Thymus (tissue), 11 donors: ENCODE results near the gene MRM2. TPM values are rescaled to one million over a fixed set of nuclear protein-coding genes. Genes with fewer than 3 reads are reported as not detected.

ENCODE experiments used
- DNase-seq, 9 donors: peaks; one replicate each; pipeline ENCODE4 v3.0.0-alpha.2; 2013; ENCODE audit warnings: low spot score in 9 of 9, low read depth in 6 of 9, missing footprints in 1 of 9
- H3K27ac ChIP-seq, 2 donors: one replicate each; pipeline ENCODE4 v1.5.1; 2013; ENCODE audit warnings: control low read depth in 1 of 2, low read depth in 1 of 2, low read length in 1 of 2, mild to moderate bottlenecking in 1 of 2, moderate library complexity in 1 of 2
- H3K27me3 ChIP-seq, 2 donors: one replicate each; pipeline ENCODE4 v1.5.1; 2013; ENCODE audit warnings: low read length in 1 of 2; ENCODE audit not compliant: control insufficient read depth in 2 of 2, insufficient read depth in 1 of 2
- H3K36me3 ChIP-seq, 2 donors: one replicate each; pipeline ENCODE4 v1.5.1; 2013; ENCODE audit warnings: low read length in 1 of 2, mild to moderate bottlenecking in 1 of 2, moderate library complexity in 1 of 2; ENCODE audit not compliant: control insufficient read depth in 2 of 2, insufficient read depth in 2 of 2
- H3K4me1 ChIP-seq, 2 donors: one replicate each; pipeline ENCODE4 v1.5.1; 2013; ENCODE audit warnings: low read length in 2 of 2; ENCODE audit not compliant: control insufficient read depth in 2 of 2, insufficient read depth in 2 of 2
- H3K4me3 ChIP-seq, 2 donors: one replicate each; pipeline ENCODE4 v1.5.1; 2013; ENCODE audit warnings: low read length in 2 of 2, control low read depth in 1 of 2, mild to moderate bottlenecking in 1 of 2
- H3K9me3 ChIP-seq, 2 donors: one replicate each; pipeline ENCODE4 v1.5.1; 2013; ENCODE audit warnings: low read length in 1 of 2, mild to moderate bottlenecking in 1 of 2; ENCODE audit not compliant: control insufficient read depth in 2 of 2, insufficient read depth in 1 of 2
- WGBS: extraction: QIAGEN DNeasy Blood & Tissue Kit; methylation state at CpG from one replicate; pipeline ENCODE4 v1.1.7; 2013; 5-methylcytosine and 5-hydroxymethylcytosine counted together
- polyA plus RNA-seq: library from polyadenylated mRNA; stranded (reverse); fragments of 200-250 nt; gene quantifications from one replicate; pipeline ENCODE4 v1.2.3, GENCODE V29; 2013
- total RNA-seq: library from RNA; stranded (reverse); fragments of 120-200 nt; gene quantifications from one replicate; pipeline ENCODE4 v1.2.4, GENCODE V29; 2013
- donor health status: healthy.

MRM2 gene
- total and polyA plus RNA-seq, 2 donors = 24.6 to 28.2 TPM

DNA sequence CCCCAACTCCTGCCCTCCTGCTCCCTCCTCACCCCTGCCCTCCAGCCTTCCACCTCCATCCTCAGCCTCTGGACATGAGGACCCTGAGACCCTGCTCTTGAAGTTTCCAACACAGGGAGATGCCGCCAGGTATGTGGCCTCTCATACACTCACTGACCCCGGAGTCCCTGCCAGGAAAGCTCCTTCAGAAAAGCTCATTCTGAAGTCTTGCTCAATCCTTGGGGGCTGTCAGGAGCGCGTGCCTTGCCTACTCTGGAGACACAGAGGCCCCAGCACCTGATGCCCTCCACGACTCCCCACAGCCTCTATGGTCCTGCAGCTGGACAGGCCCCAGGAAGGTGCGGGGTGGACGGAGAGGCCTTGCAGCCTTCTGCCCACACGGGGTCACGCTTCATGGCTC is 11.0 kb upstream of the MRM2 start:
- Histone ChIP-seq H3K27me3 (no peaks in the 10 kb centered on the region), H3K4me1 (peaks cover 4 to 18% of the 10 kb centered on the region in 2 donors), H3K4me3 (no peak overlapping the region), H3K36me3 (peaks cover 17 to 27% of the 10 kb centered on the region in 2 donors), H3K27ac (no peak overlapping the region), H3K9me3 (no peaks in the 10 kb centered on the region)
- WGBS = 97% methylated on average over 9 of the region's 9 CpGs
- no peak for DNase-seq

DNA sequence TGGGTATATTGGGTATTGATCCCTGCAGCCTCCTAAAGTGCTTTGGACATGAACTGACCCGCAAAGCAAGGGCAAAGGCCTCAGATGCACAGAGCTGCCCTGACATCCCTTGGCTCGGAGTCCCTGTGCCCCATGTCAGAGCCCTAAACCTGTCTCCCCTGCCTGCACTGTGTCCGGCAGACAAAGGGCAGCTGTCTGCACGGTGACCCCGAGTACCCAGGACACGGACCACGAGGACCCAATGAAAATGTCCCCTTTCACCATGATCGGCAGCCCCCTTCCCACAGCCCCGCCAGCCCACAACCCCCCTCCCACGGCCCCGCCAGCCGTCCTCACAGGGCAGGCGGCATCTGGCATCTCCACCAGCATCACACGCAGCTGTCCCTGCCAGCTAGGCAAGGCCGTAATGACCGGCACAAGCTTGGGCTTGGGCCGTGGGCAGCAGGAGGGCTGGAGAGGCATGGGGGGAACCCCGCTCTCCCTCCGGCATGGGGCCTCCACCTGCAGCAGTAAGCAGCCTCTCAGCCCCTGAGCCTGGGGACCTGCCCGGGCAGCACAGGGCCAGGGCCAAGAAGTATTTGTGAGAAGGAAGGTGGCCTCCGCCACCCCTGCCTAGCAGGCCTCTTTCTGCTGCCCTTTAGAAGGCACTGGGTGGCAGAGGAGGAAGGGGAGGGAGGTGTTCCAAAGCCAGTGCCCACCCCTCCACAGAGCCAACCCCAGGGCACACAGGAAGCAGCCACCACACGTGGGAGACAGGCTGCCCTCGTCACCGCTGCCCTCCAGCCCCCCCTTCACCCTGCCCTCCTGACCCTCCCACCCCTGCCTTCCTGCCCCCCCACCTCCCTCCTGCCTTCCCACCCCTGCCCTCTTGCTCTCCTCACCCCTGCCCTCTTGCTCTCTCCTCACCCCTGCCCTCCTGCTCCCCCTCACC is 10.1 kb upstream of the MRM2 start:
- H3K36me3 ChIP-seq = peaks cover 23 to 33% of the 10 kb centered on the region in 2 donors
- no peak for DNase-seq
- H3K27me3 ChIP-seq = no peaks in the 10 kb centered on the region
- 81% methylated on average over 24 of the region's 24 CpGs for WGBS
- peaks cover 4 to 19% of the 10 kb centered on the region in 2 donors for H3K4me1 ChIP-seq
- no peaks in the 10 kb centered on the region for H3K9me3 ChIP-seq
- no peak overlapping the region for H3K27ac ChIP-seq
- H3K4me3 ChIP-seq = no peak overlapping the region

DNA sequence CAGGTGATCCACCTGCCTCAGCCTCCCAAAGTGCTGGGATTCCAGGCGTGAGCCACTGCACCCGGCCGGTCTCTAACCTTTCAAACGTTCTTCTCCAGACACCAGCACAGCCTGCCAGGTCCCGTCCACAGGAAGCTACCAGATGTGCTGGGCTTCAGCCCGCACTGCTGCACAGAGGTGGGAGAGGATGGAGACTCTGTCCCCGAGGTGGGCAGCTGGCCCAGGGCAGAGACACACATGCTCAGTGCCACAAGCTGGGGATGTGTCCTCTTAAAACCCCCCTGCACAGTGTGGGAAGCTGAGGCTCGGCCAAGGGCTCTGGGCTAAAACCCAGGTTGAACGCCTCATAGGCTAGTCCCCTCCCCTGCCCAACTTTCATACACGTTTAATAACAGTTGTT is 9.4 kb upstream of the MRM2 start:
- peaks cover 23 to 33% of the 10 kb centered on the region in 2 donors for H3K36me3 ChIP-seq

DNA sequence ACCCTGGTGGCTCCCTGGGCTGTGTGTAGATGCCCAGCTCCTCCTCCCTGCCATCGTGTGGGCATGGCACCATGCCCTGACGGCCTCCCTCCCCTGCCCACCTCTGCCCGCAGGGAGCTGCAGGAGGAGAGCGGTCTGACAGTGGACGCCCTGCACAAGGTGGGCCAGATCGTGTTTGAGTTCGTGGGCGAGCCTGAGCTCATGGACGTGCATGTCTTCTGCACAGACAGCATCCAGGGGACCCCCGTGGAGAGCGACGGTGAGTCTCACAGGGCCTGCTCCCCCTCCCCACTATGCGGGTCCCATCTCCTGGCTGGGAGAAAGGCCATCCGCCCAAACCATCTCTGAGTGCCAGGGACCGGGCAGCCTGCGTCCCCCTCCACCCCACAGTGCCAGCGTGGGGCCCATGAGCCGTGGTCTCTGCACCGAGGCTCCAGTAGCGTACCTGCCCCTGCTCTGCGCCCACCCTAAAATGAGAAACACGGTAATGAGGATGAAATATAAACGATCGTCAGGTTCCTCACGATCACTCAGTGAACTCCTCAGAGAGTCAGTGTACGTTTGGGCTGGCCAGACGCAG is 7.8 kb upstream of the MRM2 start:
- 95% methylated on average over 27 of the region's 27 CpGs for WGBS
- Histone ChIP-seq H3K27ac (no peak overlapping the region), H3K4me3 (no peak overlapping the region), H3K27me3 (no peaks in the 10 kb centered on the region), H3K4me1 (peaks cover 12 to 42% of the 10 kb centered on the region in 2 donors), H3K36me3 (peaks cover 33 to 34% of the 10 kb centered on the region in 2 donors), H3K9me3 (no peaks in the 10 kb centered on the region)
- DNase-seq = no peak

More for the DNA sequence above, 9.4 kb upstream of the MRM2 start:
- no peak for DNase-seq
- 92% methylated on average over 10 of the region's 10 CpGs for WGBS
- no peaks in the 10 kb centered on the region for H3K27me3 ChIP-seq
- H3K4me1 ChIP-seq = peaks cover 6 to 26% of the 10 kb centered on the region in 2 donors
- H3K27ac ChIP-seq = no peak overlapping the region
- no peaks in the 10 kb centered on the region for H3K9me3 ChIP-seq
- no peak overlapping the region for H3K4me3 ChIP-seq

DNA sequence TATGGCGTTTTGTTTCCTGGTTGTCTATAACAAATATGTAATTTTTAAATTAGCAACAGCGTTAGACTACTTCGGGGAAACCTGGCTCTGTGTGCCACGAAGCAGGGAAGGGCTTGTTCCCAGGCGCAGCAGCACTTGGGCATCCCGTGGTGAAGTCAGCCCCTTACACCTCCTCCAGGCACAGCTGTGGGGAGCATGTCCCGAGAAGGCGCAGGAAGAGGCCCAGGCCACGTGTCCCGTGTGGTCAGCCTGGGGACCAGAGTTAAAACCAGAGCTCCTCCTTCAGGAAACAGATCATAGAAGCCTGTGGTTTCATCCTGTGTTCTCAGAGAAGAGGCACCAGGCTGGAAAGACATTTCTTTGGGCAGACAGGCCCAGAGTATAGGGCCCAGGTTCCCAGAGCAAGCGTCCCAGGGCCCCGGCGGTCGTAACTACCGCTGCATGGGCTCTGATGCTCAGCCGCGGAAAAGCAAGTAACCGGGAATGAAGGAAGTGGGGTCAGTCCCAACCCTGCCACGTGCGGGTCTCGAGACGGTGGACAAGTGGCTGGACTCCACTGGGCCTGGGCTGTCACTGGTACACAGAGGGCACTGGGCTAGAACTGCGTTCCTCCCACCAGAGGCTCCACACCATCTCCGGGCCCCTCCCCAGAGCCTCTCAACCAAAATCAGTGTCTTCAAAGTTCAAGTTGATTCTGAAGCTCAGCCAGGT is 7.1 kb upstream of the MRM2 start:
- Histone ChIP-seq H3K9me3 (no peaks in the 10 kb centered on the region), H3K27ac (peak overlapping the region in 1 of 2 donors; percentile 43), H3K4me1 (peaks cover 12 to 49% of the 10 kb centered on the region in 2 donors), H3K4me3 (no peak overlapping the region), H3K36me3 (peaks cover 31 to 33% of the 10 kb centered on the region in 2 donors), H3K27me3 (no peaks in the 10 kb centered on the region)
- DNase-seq = peak in 1 of 9 donors; percentile 27
- WGBS = 22% methylated on average over 24 of the region's 24 CpGs

DNA sequence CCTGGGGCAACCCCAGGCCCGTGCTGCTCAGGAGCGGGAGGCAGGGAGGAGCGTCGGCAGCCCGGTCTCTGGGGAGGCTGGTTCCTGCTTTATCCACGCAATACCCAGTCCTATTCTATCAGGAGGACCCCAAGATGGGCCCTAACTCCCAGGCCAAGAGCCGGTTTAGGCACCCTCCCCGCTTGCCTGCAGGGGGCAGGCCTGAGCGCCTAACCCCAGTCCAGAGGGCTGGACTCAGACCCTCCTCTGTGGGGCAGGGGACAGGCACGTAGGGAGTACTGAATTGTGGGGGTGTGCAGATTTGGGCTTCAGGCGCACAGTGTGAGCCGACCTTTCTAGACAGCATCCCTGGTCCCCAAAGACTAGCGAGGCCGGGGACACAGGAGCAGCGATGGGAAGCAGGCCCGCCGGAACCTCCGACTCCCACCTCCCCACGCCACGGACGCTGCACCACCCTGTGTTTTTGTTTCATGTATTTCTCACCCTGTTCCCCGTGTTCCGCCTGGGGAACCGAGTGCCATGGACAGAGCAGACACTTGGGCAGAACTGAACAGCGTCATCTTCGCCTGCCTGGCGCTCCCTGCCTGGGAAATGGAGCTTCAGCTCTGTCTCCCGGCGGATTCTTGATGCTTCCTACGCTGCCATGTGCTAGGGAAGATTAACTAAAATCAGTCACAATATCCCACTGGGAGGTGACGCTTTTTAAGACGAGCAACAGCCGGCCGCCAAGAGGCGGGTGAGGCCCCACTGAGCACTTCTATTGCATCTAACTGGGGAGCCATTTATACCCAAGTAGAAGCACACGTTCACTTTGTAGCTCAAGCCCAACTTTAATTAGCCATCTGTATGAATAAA is 5.4 kb upstream of the MRM2 start:
- peaks cover 31 to 33% of the 10 kb centered on the region in 2 donors for H3K36me3 ChIP-seq
- H3K9me3 ChIP-seq = no peaks in the 10 kb centered on the region
- 93% methylated on average over 36 of the region's 36 CpGs for WGBS
- H3K27me3 ChIP-seq = no peaks in the 10 kb centered on the region
- H3K4me1 ChIP-seq = peaks cover 18 to 63% of the 10 kb centered on the region in 2 donors
- no peak for DNase-seq
- no peak overlapping the region for H3K27ac ChIP-seq
- H3K4me3 ChIP-seq = no peak overlapping the region

DNA sequence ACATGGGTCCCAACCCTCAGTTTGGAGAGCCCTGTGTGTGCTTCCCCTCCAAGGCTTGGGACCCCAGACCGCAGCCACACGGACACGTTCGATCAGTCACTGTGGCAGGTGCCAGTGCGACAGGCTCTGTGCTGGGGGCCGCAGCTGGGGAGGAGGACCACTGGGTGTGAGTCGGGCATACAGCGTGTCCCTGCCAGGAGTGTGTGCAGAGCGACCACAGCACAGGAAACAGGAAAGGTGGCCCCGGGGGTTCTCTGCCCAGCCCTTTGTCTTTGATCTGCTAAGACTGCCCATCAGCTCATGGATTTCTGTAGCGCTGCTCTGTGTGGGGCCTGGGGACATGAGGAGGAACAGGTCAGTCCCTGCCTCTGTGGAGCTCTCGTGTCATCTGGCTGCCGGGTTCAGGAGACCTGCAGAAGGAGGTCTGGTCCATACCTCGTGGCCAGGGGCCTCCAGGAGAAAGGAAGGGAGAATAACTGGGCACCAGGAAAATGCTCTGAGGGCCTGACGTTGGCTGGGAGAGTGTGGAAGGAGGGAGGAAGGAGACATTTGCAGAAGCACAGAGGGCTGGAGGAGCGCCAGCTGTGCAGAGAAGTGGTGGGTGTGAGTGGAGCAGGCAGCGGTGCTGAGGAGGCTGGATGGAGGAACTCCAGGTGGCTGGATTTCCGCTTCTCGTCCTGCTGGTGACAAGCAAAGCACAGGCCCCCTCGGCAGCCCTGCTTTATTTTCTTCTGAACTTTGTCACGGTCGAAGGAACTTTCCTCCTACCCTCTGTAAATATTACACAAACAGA is 4.1 kb upstream of the MRM2 start:
- Histone ChIP-seq H3K9me3 (no peaks in the 10 kb centered on the region), H3K4me3 (no peak overlapping the region), H3K36me3 (peaks cover 20 to 28% of the 10 kb centered on the region in 2 donors), H3K27me3 (no peaks in the 10 kb centered on the region), H3K4me1 (peaks cover 18 to 67% of the 10 kb centered on the region in 2 donors), H3K27ac (no peak overlapping the region)
- peak in 1 of 9 donors; percentile 36 for DNase-seq
- 21% methylated on average over 22 of the region's 22 CpGs for WGBS
